DMS153 treated with DMSO at 0.1 percent for 48 hours (cell line): Measurements from ENCODE around the gene ARHGEF6.

Experiments
- DNase-seq: peaks from one replicate; lab custom pipeline; 2025; ENCODE audit not compliant: unreplicated experiment; lab: John Stamatoyannopoulos, UW

Gene ARHGEF6

DNA sequence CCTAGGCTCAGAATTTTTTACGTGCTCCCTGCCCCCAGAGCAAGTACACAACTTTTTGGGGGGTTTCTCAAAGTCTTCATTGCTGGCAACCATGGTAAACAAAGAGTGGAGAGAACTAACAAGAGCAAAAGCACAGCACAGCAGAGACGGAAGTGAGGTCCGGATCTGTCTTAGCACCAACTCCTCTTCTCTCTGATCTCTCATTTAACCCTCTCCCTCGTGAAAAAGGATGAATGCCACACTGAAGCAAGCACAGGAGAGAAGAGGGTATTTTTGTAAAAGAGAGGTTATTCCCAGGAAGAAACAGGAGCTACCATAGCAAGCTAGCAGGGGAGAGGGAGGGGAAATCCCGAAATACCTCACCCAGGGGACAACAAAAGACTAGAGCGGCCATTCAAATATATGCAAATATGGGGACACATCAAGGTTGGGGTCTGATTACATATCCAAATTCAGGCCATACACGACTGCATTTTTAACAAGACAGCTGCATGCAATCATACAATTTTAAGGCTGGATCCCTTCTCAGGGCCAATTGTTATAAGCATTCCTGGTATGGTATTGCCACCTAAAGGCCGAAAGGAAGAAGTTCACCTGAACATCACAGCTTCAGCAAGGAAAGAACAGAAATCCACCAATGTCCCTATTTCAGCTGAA lies 86.2 kb downstream of the ARHGEF6 start:
- DNase-seq = peak; percentile 18

- DNase-seq = no peak
Observed at GRCh38 chrX:136692271-136692670, 88.5 kb downstream of the ARHGEF6 start.

DNA sequence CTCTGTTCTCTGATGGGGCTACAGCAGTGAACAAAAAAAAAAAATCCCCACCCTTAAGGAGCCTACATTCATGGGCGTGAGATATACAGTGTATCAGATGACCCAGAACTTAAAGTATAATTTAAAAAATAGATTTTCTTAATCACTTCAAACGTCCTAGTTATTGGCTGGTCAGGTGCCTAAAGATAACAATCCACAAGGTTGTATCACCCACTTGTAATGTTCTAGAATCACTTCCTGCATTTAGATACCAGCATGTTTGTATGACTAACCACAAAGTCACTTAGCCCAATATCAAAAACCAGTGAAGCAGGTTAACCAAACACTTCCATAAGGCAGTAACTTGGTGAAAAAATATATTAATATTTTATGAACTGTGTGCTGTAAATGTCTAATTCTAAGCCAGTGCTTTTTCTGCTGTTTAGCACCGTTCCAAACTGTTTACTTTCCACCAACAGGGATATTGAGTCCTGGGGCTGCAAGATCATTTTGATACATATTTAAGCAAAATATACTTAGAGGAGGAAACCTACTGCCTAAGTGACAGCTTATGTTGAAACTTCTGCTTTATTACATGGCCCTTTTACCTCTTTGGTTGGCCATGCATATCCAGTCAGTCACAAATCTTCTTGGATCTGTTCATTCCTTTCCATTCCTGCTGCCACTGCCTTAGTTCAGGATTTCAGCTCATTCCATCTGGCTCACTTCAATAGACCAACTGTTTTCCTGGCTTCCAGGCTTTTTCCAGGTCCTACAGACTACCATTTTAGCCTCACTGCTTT lies 89.5 kb downstream of the ARHGEF6 start:
- no peak for DNase-seq

GRCh38 chrX:136689436-136689835 lies 91.3 kb downstream of the ARHGEF6 start:
- DNase-seq = no peak

DNA sequence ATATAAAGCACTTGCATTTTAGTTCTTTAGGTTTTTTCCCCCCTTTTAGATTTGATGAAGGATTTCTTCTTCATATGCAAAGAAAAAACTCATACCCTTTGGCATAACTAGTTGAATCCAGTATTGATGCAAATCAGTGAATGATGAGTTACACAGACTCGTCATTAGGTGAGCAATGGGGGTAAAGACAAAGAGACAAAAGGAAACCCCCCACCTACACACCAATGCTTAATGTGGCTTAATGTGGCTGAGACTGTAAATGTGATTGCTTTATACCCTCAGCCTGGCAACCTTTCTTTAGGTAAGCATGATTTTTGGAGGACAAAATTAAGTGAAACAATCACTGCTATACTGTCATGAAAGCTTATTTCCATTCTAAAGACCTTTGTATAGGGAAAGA lies 93.3 kb downstream of the ARHGEF6 start:
- no peak for DNase-seq

- DNase-seq = no peak
Observed at GRCh38 chrX:136684120-136684519, 96.6 kb downstream of the ARHGEF6 start.

DNA sequence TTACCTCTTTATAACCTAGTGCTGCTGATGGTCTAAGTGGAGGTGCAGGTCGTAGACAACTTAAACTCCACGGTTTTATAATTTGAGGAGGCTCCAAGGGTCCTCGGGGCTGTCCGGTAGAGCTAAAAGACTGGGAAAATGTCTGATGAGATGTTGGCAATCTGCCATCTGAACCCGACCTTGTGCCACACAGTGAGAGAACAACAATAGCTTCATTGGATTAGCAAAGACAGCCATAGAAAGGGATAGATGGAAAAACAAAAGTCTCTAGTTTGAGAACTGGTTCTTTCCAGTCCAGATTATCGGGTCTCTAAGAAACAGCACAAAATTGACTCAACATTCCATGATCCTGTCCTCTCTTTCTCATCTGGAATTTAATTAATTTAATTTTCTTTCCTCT lies 101.2 kb downstream of the ARHGEF6 start:
- DNase-seq = no peak

DNA sequence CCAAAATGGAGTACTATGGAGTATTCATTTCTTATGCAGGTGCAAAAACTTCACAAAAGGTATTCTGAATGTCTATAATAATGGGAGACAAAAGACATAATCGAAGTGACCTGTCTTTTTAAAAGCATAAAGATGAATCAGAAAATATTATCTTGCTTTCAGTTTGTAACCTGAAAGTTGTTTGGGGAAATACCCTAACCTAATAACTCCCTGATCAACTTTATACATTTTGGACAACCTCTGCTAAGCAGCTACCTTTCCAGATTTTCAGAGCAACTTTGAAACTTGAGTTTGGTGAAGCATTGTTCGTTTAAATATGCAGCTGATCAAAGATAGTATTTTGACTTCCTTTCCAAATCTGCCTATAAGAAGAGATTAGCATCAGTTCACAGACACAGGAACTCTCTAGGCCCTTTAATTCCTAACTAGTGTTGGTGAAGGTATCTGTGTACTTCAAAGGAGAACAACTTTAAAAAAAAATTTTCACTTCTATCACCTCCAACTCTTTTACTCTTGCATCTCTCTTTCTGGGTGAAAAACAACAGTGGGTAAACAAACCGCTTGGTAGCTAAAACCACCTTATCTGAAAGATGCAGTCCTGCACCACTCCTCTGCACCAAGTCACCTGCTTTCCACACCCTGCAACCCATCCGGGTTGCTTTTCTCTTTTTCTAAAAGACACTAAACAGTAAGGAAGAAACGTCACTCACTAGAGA lies 106.3 kb downstream of the ARHGEF6 start:
- no peak for DNase-seq

DNA sequence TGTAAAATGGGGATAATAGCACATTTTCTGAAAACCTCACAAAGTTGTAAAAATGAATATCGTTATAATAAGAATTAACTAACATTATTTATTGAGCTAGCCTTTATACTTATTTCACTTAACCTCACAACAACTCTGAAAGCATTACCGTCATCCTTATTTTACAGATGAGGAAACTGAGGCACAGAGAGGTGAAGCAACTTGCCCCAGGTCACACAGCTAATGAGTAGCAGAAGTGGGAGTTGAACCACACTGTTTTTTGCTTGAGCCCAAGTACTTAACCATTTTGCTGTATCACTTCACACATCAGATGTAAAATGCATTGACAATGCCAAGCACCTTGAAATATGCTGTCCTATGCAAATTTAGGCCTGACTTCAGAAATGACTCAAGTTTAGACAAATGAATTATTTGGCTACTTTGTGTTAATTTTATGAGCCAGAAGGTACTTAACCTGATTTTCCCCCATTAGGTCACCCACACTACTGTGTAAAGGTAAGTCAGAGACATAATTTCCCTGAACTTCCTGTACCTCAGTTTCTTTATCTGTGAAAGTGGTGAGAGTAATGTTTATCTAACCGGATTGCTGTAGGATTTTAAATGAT lies 109.6 kb downstream of the ARHGEF6 start:
- no peak for DNase-seq

DNA sequence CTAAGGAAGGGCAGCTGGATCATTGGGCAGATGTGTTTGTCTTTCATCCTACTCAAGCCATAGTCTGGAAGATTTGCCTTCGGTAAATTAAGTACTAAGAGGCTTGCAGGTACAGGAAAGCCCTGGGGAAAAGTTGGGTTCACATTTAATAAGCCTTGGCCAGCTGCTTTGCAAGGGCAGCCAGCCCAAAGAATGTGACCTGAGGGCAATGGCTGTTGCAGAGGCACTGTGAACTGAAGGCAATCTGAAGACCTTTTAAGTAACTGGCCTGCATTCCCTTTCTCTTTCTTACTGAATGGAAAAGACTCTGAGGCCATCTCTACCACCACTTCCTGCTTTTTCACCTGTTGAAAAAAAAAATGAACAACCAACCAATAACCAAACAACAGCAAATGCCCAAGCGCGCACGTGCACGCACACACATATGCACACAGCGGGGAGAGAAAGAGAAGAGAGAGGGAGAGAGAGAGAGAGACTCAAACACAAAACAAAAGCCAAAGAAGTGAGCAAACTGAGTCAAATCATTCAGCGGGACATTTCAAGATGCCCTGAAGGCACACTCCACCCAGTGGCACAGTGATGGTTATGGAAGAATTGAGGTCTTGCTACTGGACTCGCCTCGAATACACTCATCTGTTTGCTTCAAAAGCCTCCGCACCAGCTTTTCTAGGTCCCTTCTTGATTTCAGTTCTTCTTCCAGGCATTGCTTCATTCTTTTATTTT lies 113.1 kb downstream of the ARHGEF6 start:
- no peak for DNase-seq

- no peak for DNase-seq
Observed at GRCh38 chrX:136666088-136666487, 114.6 kb downstream of the ARHGEF6 start.

DNA sequence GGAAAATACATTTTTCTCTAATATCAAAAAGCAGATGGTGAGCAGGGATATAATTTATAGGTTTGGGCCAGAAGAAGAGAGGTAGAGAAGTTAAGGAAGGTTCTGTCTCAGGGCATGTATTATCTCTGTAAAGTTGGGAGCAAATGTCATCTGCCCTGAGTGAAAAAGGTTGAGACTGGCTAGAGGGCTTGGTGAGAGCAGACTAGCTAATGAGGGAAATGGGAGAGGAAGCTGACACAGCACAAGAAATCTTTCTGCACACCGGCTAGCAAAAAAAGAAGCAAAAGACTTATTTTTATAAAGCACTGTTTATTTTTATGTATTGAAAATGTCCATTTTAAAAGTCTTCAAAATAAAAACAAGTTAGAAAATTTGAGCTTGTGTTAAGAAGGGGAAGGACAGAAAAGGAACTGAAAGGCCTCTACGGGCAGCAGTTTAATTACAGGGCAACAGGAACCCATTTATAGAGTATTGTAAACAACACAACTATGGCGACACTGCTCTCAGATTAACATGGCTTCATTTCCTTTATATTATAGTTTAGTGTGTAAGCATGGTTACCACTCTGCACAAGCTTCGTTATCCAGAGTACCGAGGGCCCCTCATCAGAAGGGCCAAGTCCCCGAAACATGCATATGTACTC lies 115.4 kb downstream of the ARHGEF6 start:
- no peak for DNase-seq

DNA sequence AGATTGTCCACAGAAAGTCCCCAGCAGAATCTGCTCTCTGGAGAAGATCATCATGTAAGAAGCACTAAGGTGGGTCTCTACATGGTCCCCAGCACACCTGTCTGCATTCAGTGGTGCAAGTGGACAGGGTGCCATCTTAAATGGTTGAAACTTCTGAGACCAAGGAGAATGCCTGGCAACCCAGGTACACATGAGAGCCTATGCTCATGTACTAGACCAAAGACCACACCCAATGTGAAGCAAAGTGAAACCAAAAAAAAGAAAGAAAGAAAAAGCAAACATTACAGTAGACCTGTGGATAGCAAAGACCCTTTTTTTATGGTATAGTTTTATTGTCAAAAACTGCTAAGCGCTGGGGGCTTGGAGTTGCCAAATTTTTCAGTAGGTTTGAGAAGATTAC lies 117.8 kb downstream of the ARHGEF6 start:
- DNase-seq = no peak

- no peak for DNase-seq
Observed at GRCh38 chrX:136662104-136662503, 118.6 kb downstream of the ARHGEF6 start.

DNA sequence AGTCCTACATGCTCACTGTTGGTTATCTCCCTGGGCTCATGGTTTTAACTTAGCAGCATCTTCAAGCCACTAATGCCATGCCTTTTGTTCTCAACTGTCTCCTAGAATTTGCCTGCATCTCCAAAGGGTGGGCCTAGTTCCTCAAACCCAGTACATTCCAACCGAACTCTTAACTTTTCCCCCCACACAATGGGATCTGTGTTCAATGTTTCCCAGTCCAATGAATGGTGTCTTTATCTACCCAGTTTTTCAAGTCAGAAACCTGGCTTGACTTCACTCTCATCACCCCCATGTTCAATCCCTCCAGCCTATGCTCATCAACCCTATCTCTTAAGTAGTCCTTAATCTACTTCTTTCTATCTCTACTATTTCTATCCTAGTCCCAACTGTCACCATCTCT lies 119.8 kb downstream of the ARHGEF6 start:
- DNase-seq = no peak

- no peak for DNase-seq
Observed at GRCh38 chrX:136659174-136659573, 121.6 kb downstream of the ARHGEF6 start.

DNA sequence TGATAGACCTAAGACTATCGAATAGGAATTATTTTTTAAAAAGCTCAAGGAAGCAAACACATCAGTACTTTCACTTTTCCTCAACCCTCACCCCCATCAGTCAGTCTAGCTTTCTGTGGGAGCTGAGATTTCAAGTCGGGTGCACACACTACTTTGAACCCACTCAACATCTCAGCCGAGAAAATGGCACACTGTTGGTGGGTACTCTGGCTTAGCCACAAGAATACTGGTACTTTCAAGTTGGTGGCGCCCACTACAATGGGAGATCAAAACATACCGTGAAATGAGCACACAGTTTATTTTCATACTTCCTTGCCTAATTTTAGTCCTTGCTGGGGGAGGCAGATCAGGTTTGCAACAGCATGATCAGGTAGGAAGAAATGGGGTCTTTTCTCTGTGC lies 122.6 kb downstream of the ARHGEF6 start:
- DNase-seq = no peak

DNA sequence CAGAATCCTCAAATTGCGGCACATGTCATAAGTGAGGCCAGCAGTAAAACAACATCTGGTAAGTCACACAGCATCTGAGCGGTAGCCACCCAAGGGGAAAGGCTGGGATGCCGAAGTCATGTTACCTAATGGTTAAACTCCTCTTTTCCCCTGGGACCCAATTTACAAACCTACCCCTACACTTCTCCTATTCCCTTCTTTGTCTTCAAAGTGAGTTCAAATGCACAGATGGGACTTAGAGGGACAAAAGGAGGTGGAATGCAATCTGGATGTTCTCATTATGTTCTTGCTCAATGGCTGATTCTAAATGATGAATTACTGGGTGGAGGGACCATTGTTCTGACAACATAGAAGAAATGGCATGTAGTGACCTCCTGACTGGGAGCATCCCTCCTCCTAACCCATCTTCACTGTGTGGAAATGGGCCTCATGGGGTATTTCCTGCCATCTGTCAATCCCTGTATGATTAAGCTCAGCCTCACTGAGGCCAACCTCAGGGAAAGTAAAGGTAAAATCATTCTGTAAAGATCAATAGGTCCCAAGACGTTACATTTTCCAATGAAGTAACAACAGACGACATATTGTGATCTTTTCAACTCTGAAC lies 124.3 kb downstream of the ARHGEF6 start:
- no peak for DNase-seq

DNA sequence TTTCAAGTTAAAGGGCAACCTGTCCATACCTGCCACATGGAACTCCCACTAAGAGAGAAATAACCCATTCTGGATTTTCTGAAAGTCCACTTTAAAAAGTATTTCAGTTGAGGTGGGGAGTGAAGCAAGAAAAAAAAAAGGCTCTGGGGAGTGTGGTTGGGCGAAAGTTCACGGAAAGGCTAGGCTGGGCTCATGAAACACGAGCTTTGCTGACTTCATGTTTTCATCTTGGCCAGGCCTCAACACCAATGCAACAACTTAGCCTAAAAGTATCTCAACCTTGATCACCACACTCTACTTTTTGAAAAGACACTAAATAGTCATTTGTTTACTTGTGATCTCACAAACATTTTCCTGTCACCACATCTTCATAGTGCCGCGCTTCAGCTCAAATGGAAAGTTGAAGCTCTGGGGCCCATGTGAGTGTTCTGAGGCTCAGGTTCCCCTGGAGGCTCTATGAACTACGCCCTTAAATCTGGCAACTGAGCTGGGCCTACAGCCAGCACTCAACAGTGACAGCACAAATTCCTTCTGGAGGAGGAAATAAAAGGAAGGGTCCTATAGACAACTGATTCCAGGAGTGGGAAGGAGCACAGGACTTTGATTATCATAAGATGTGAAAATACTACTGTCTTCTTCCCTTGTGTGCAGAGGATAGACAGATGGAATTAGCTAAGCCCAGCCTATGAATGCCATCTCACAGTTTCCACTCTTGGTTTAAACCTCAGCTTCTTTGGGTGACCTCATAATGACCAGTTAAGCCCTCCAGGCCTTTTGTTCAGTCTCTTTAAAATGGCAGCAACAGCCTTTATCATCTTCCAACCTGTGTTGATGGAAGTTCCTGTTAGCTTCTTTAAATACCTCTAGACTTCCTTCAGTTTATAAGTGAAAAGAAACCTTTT lies 127.7 kb downstream of the ARHGEF6 start:
- no peak for DNase-seq
